ENCODE measurements around the gene ATOH8. TPM values are rescaled to one million over a fixed set of nuclear protein-coding genes. Genes with fewer than 3 reads are reported as not detected.

The ATOH8 gene
- polyA plus RNA-seq, 2 of the 4 experiments (the other 2 are of a cell fraction): 1.8 to 20.0 TPM

GRCh38 chr2:85755122-85756027, 1.6 kb downstream of the ATOH8 start:
- ChIA-PET POLR2A (interaction anchor here (1.0 kb wide), 1 partner anchor 16 kb away, joined by 3 read pairs; no protein-coding TSS in a partner anchor), CTCF (interaction anchor here (0.9 to 63.0 kb wide), 6 partner anchors 11 to 61 kb away, joined by 5 to 1675 read pairs (median 38); no protein-coding TSS in a partner anchor)
- Histone ChIP-seq H3K4me3 (peak overlapping the region; percentile 75), H3K9me3 (no peaks in the 10 kb centered on the region), H3K4me1 (peaks cover 44% of the 10 kb centered on the region), H3K27ac (peak overlapping the region; percentile 82 to 89), H3K4me2 (peak overlapping the region; percentile 96)
- DNase-seq (ENCODE audit: low read depth in 1 of 2, low spot score in 1 of 2) (no peak), FAIRE-seq (no peak), ATAC-seq (peak; percentile 6 to 31; a peak in 3 of 6 replicates)
- 8% methylated on average over 30 of the region's 33 CpGs for WGBS (ENCODE audit: missing lambda C conversion rate)
- TF ChIP-seq KDM1A (IDR thresholded peaks at IDR 0.05; ENCODE audit: low read depth) (0 out of 2 replicates have a peak, but pooled peaks have one; percentile 75), CEBPB (IDR thresholded peaks at IDR 0.05) (peak in 1 of 2 experiments; percentile 41; a peak in 1 of 4 replicates), EHMT2 (IDR thresholded peaks at IDR 0.05; ENCODE audit: low read depth) (no peak), REST (IDR thresholded peaks at IDR 0.05) (no peak), MAX (IDR thresholded peaks at IDR 0.05) (peak; percentile 13; the same call in 1 of the 2 replicates), POLR2A (IDR thresholded peaks at IDR 0.05; ENCODE audit: low read length) (0 out of 2 replicates have a peak, but pooled peaks have one; percentile 5), JUN (IDR thresholded peaks at IDR 0.05) (peak in 1 of 2 experiments; percentile 17; a peak in 1 of 5 replicates), ZFP36 (IDR thresholded peaks at IDR 0.05; ENCODE audit: borderline replicate concordance, partially characterized antibody) (peak; percentile 78)
- TF ChIP-seq, protein P1, sequence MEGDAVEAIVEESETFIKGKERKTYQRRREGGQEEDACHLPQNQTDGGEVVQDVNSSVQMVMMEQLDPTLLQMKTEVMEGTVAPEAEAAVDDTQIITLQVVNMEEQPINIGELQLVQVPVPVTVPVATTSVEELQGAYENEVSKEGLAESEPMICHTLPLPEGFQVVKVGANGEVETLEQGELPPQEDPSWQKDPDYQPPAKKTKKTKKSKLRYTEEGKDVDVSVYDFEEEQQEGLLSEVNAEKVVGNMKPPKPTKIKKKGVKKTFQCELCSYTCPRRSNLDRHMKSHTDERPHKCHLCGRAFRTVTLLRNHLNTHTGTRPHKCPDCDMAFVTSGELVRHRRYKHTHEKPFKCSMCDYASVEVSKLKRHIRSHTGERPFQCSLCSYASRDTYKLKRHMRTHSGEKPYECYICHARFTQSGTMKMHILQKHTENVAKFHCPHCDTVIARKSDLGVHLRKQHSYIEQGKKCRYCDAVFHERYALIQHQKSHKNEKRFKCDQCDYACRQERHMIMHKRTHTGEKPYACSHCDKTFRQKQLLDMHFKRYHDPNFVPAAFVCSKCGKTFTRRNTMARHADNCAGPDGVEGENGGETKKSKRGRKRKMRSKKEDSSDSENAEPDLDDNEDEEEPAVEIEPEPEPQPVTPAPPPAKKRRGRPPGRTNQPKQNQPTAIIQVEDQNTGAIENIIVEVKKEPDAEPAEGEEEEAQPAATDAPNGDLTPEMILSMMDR (IDR thresholded peaks at IDR 0.05): 0 out of 3 replicates have a peak, but pooled peaks have one; percentile 5

DNA sequence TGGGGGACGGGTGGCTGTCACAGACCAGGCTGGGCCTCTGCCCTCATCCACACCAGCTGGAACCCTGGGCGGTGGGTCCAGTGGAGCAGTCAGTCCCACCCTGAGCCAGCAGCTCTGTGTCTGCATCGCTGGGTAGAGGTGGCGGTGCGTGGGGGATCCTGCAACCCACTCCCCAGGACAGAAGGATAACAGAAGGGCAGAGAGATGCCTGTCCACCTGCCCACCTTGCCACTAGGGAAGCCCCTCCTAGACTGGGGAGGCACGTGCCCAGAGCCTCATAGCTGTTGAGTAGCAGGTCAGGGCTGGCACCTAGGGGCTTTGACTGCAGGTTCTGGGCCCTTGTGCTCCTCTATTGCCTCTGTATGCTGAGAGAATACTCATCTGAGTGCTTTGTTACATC, 2.4 kb downstream of the ATOH8 start:
- no peak for TF ChIP-seq POLR2AphosphoS2 (conservative IDR thresholded peaks at IDR 0.05; ENCODE audit: low read length)
- 0 out of 5 replicates have a peak, but pooled peaks of 1 of the 2 experiments have one; percentile 0 for TF ChIP-seq JUN (IDR thresholded peaks at IDR 0.05)
- peak overlapping the region; percentile 75 for H3K4me3 ChIP-seq
- whole genome bisulfite sequencing (ENCODE audit: missing lambda C conversion rate): 91% methylated on average over 5 of the region's 6 CpGs
- DNase-seq (ENCODE audit: low read depth in 1 of 2, low spot score in 1 of 2): no peak
- H3K4me1 ChIP-seq: peaks cover 41% of the 10 kb centered on the region
- CTCF ChIA-PET: interaction anchor here (0.9 to 63.0 kb wide), 6 partner anchors 11 to 60 kb away, joined by 3 to 1675 read pairs (median 32); no protein-coding TSS in a partner anchor
- H3K27ac ChIP-seq: peak overlapping the region; percentile 82 to 89; a peak in 4 of 6 replicates
- no peak for FAIRE-seq
- H3K4me2 ChIP-seq: peak overlapping the region; percentile 96
- H3K9me3 ChIP-seq: no peaks in the 10 kb centered on the region
- POLR2A ChIA-PET: interaction anchor here (1.0 kb wide), 1 partner anchor 16 kb away, joined by 3 read pairs; no protein-coding TSS in a partner anchor
- no peak for ATAC-seq

DNA sequence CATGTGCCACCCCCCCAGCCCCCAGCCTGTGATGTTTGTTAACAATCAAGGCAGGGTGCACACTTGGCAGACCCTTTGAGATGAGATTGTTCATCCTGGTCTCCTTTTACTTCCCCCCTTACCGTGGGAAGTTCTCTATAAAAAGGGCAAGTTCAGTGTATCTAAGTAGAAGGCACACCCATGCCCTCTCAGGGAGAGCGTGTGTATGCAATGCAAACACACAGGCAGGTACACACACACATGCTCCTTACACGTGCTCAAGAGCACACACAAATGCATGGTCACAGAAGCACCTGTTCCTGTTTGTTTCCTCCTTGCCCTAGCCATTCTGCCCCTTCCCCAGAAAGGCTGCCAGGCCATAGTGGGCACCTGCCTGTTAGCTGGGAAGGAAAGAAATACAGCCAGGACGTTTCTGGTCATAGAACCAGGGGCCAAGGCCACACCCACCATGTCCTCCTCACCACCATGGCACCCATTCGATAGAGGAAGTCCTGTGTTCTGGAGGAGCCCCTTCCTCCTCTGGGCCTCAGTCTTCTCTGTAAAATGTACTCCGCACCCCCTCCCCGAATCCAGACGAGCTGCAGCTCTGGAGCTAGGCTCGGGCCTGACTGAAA, 3.1 kb downstream of the ATOH8 start:
- no peak for FAIRE-seq
- H3K4me2 ChIP-seq: peak overlapping the region; percentile 96
- CTCF ChIA-PET: interaction anchor here (1.2 to 63.0 kb wide), 7 partner anchors 9 to 59 kb away, joined by 3 to 1675 read pairs (median 12); no protein-coding TSS in a partner anchor
- no peak for TF ChIP-seq POLR2A (IDR thresholded peaks at IDR 0.05; ENCODE audit: low read length)
- TF ChIP-seq KDM1A (IDR thresholded peaks at IDR 0.05; ENCODE audit: low read depth): no peak
- TF ChIP-seq SMC3 (IDR thresholded peaks at IDR 0.05): no peak
- TF ChIP-seq ELK1 (IDR thresholded peaks at IDR 0.05; ENCODE audit: low read depth, low read length): no peak
- TF ChIP-seq, protein P2, sequence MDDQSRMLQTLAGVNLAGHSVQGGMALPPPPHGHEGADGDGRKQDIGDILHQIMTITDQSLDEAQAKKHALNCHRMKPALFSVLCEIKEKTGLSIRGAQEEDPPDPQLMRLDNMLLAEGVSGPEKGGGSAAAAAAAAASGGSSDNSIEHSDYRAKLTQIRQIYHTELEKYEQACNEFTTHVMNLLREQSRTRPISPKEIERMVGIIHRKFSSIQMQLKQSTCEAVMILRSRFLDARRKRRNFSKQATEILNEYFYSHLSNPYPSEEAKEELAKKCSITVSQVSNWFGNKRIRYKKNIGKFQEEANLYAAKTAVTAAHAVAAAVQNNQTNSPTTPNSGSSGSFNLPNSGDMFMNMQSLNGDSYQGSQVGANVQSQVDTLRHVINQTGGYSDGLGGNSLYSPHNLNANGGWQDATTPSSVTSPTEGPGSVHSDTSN (IDR thresholded peaks at IDR 0.05): no peak
- no peak for TF ChIP-seq USF2 (IDR thresholded peaks at IDR 0.05)
- no peak for TF ChIP-seq FOSL2 (IDR thresholded peaks at IDR 0.05)
- TF ChIP-seq FOSL2 (CRISPR knock-in tag; IDR thresholded peaks at IDR 0.05): no peak
- TF ChIP-seq JUNB (IDR thresholded peaks at IDR 0.05): no peak
- TF ChIP-seq HOXB13 (CRISPR knock-in tag; IDR thresholded peaks at IDR 0.05; ENCODE audit: low read depth): no peak
- TF ChIP-seq, protein P3, sequence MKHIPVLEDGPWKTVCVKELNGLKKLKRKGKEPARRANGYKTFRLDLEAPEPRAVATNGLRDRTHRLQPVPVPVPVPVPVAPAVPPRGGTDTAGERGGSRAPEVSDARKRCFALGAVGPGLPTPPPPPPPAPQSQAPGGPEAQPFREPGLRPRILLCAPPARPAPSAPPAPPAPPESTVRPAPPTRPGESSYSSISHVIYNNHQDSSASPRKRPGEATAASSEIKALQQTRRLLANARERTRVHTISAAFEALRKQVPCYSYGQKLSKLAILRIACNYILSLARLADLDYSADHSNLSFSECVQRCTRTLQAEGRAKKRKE (CRISPR knock-in tag; IDR thresholded peaks at IDR 0.05; ENCODE audit: low read depth): no peak

More for the DNA sequence above, 3.1 kb downstream of the ATOH8 start:
- H3K4me3 ChIP-seq: no peak overlapping the region
- no peaks in the 10 kb centered on the region for H3K9me3 ChIP-seq
- H3K27ac ChIP-seq: peak overlapping the region in 1 of 2 experiments; percentile 89; a peak in 3 of 6 replicates
- peaks cover 41% of the 10 kb centered on the region for H3K4me1 ChIP-seq
- POLR2A ChIA-PET: interaction anchor here (1.3 kb wide), 1 partner anchor 15 kb away, joined by 3 read pairs; no protein-coding TSS in a partner anchor
- DNase-seq (ENCODE audit: low read depth in 1 of 2, low spot score in 1 of 2): no peak
- WGBS (ENCODE audit: missing lambda C conversion rate): 76% methylated on average over 9 of the region's 9 CpGs
- no peak for ATAC-seq

Measured in A549 (cell line).